ENCODE results near the gene HS6ST1.

Gene HS6ST1

GRCh38 chr2:128241896-128242295 is 76.8 kb downstream of the HS6ST1 start:
- no peak for DNase-seq
- H3K79me2 ChIP-seq (ENCODE audit: insufficient read depth, low read length) = no peaks in the 10 kb centered on the region
- TF ChIP-seq CTCF (IDR thresholded peaks at IDR 0.05; ENCODE audit: borderline replicate concordance, extremely low read depth, low read length, poor library complexity, severe bottlenecking) = no peak
- TF ChIP-seq EZH2 (IDR thresholded peaks at IDR 0.05; ENCODE audit: borderline replicate concordance, low read depth, low read length, severe bottlenecking) = no peak
- no peak overlapping the region for H3K27ac ChIP-seq (ENCODE audit: low read length)
- H3K36me3 ChIP-seq (ENCODE audit: insufficient read depth, low read length) = no peaks in the 10 kb centered on the region
- H3K9me3 ChIP-seq (ENCODE audit: insufficient read depth, low read length, severe bottlenecking) = no peaks in the 10 kb centered on the region
- H3K9ac ChIP-seq (ENCODE audit: low read depth, low read length) = no peak overlapping the region
- H3K4me2 ChIP-seq (ENCODE audit: insufficient read depth, low read length) = no peak overlapping the region
- ATAC-seq (ENCODE audit: insufficient read depth, low read depth) = no peak
- H3K27me3 ChIP-seq (ENCODE audit: insufficient read depth, low read length, poor library complexity) = no peaks in the 10 kb centered on the region
- H3K4me1 ChIP-seq (ENCODE audit: insufficient read depth, low read length) = no peaks in the 10 kb centered on the region
- no peak overlapping the region for H2AFZ ChIP-seq (ENCODE audit: low read depth, low read length)
- H3K4me3 ChIP-seq (ENCODE audit: low read depth in 1 of 2, low read length in 2 of 2) = no peak overlapping the region
- H4K20me1 ChIP-seq (ENCODE audit: insufficient read depth, low read length) = no peaks in the 10 kb centered on the region

GRCh38 chr2:128237911-128238697 is 80.6 kb downstream of the HS6ST1 start:
- Histone ChIP-seq H3K79me2 (ENCODE audit: insufficient read depth, low read length) (no peaks in the 10 kb centered on the region), H3K9ac (ENCODE audit: low read depth, low read length) (no peak overlapping the region), H3K27me3 (ENCODE audit: insufficient read depth, low read length, poor library complexity) (no peaks in the 10 kb centered on the region), H2AFZ (ENCODE audit: low read depth, low read length) (no peak overlapping the region), H4K20me1 (ENCODE audit: insufficient read depth, low read length) (no peaks in the 10 kb centered on the region), H3K4me3 (ENCODE audit: low read depth in 1 of 2, low read length in 2 of 2) (no peak overlapping the region), H3K4me2 (ENCODE audit: insufficient read depth, low read length) (no peak overlapping the region), H3K4me1 (ENCODE audit: insufficient read depth, low read length) (peaks cover 10% of the 10 kb centered on the region), H3K36me3 (ENCODE audit: insufficient read depth, low read length) (no peaks in the 10 kb centered on the region), H3K9me3 (ENCODE audit: insufficient read depth, low read length, severe bottlenecking) (no peaks in the 10 kb centered on the region), H3K27ac (ENCODE audit: low read length) (no peak overlapping the region)
- ATAC-seq (ENCODE audit: insufficient read depth, low read depth) (no peak), DNase-seq (no peak)
- TF ChIP-seq CTCF (IDR thresholded peaks at IDR 0.05; ENCODE audit: borderline replicate concordance, extremely low read depth, low read length, poor library complexity, severe bottlenecking) (no peak), EZH2 (IDR thresholded peaks at IDR 0.05; ENCODE audit: borderline replicate concordance, low read depth, low read length, severe bottlenecking) (no peak)

- H3K36me3 ChIP-seq (ENCODE audit: insufficient read depth, low read length) = no peaks in the 10 kb centered on the region
- H3K27ac ChIP-seq (ENCODE audit: low read length) = no peak overlapping the region
- TF ChIP-seq EZH2 (IDR thresholded peaks at IDR 0.05; ENCODE audit: borderline replicate concordance, low read depth, low read length, severe bottlenecking) (no peak), CTCF (IDR thresholded peaks at IDR 0.05; ENCODE audit: borderline replicate concordance, extremely low read depth, low read length, poor library complexity, severe bottlenecking) (no peak)
- H3K4me1 ChIP-seq (ENCODE audit: insufficient read depth, low read length) = peaks cover 14% of the 10 kb centered on the region
- H3K79me2 ChIP-seq (ENCODE audit: insufficient read depth, low read length) = no peaks in the 10 kb centered on the region
- no peaks in the 10 kb centered on the region for H3K9me3 ChIP-seq (ENCODE audit: insufficient read depth, low read length, severe bottlenecking)
- H3K4me2 ChIP-seq (ENCODE audit: insufficient read depth, low read length) = no peak overlapping the region
- no peaks in the 10 kb centered on the region for H4K20me1 ChIP-seq (ENCODE audit: insufficient read depth, low read length)
- H3K4me3 ChIP-seq (ENCODE audit: low read depth in 1 of 2, low read length in 2 of 2) = no peak overlapping the region
- H2AFZ ChIP-seq (ENCODE audit: low read depth, low read length) = no peak overlapping the region
- peaks cover 6% of the 10 kb centered on the region for H3K27me3 ChIP-seq (ENCODE audit: insufficient read depth, low read length, poor library complexity)
- ATAC-seq (ENCODE audit: insufficient read depth, low read depth) (no peak), DNase-seq (no peak)
- H3K9ac ChIP-seq (ENCODE audit: low read depth, low read length) = no peak overlapping the region
These were observed 81.6 kb downstream of the HS6ST1 start for GRCh38 chr2:128237081-128237534.
